ENCODE data around the gene ENDOU.

GRCh38 chr12:47689215-47689614, 36.1 kb downstream of the ENDOU start:
- TF ChIP-seq CTCF (IDR thresholded peaks at IDR 0.05) (no peak), POLR2A (IDR thresholded peaks at IDR 0.05) (no peak)
